ENCODE results near the gene LTBP4. TPM values are rescaled to one million over a fixed set of nuclear protein-coding genes. Genes with fewer than 3 reads are reported as not detected.

The LTBP4 gene
- total RNA-seq, 1 donor from 2014 or later, result 35.0 TPM

- DNase-seq (ENCODE audit: extremely low read depth, low read depth, low spot score), result no peak
Measured at GRCh38 chr19:40592170-40592569, 9.0 kb upstream of the LTBP4 start.

GRCh38 chr19:40594255-40594654 lies 6.9 kb upstream of the LTBP4 start:
- no peak for DNase-seq (ENCODE audit: extremely low read depth, low read depth, low spot score)

GRCh38 chr19:40594657-40595091 lies 6.5 kb upstream of the LTBP4 start:
- DNase-seq (ENCODE audit: extremely low read depth, low read depth, low spot score), result no peak

GRCh38 chr19:40596608-40597328 lies 4.4 kb upstream of the LTBP4 start:
- DNase-seq (ENCODE audit: extremely low read depth, low read depth, low spot score), result no peak

- no peak for DNase-seq (ENCODE audit: extremely low read depth, low read depth, low spot score)
Measured at GRCh38 chr19:40597329-40597838, 3.8 kb upstream of the LTBP4 start.

- no peak for DNase-seq (ENCODE audit: extremely low read depth, low read depth, low spot score)
Measured at GRCh38 chr19:40598121-40598917, 2.9 kb upstream of the LTBP4 start.

GRCh38 chr19:40598918-40599307 lies 2.3 kb upstream of the LTBP4 start:
- no peak for DNase-seq (ENCODE audit: extremely low read depth, low read depth, low spot score)

GRCh38 chr19:40599331-40599901 lies 1.8 kb upstream of the LTBP4 start:
- DNase-seq (ENCODE audit: extremely low read depth, low read depth, low spot score), result no peak

GRCh38 chr19:40599902-40600569 lies 1.1 kb upstream of the LTBP4 start:
- DNase-seq (ENCODE audit: extremely low read depth, low read depth, low spot score), result no peak

GRCh38 chr19:40600570-40601133 lies 517 bp upstream of the LTBP4 start:
- DNase-seq (ENCODE audit: extremely low read depth, low read depth, low spot score), result no peak

GRCh38 chr19:40603071-40603388 lies 1.9 kb downstream of the LTBP4 start:
- DNase-seq (ENCODE audit: extremely low read depth, low read depth, low spot score), result no peak

GRCh38 chr19:40603389-40604170 lies 2.4 kb downstream of the LTBP4 start:
- no peak for DNase-seq (ENCODE audit: extremely low read depth, low read depth, low spot score)

- DNase-seq (ENCODE audit: extremely low read depth, low read depth, low spot score), result no peak
Measured at GRCh38 chr19:40604171-40604646, 3.0 kb downstream of the LTBP4 start.

- no peak for DNase-seq (ENCODE audit: extremely low read depth, low read depth, low spot score)
Measured at GRCh38 chr19:40604647-40605215, 3.6 kb downstream of the LTBP4 start.

- no peak for DNase-seq (ENCODE audit: extremely low read depth, low read depth, low spot score)
Measured at GRCh38 chr19:40605216-40605971, 4.2 kb downstream of the LTBP4 start.

GRCh38 chr19:40607311-40608239 lies 6.4 kb downstream of the LTBP4 start:
- DNase-seq (ENCODE audit: extremely low read depth, low read depth, low spot score), result no peak

GRCh38 chr19:40608240-40608621 lies 7.1 kb downstream of the LTBP4 start:
- DNase-seq (ENCODE audit: extremely low read depth, low read depth, low spot score), result no peak

- no peak for DNase-seq (ENCODE audit: extremely low read depth, low read depth, low spot score)
Measured at GRCh38 chr19:40608957-40609356, 7.8 kb downstream of the LTBP4 start.

All from glomerular endothelial cell (primary cell).